Karpas-422 (cell line): ENCODE measurements around the gene MRTFB. TPM values are rescaled to one million over a fixed set of nuclear protein-coding genes. Genes with fewer than 3 reads are reported as not detected.
A peak's percentile ranks its signal among the peaks of the same experiment; 100 is the strongest.

Source experiments
- DNase-seq: peaks from one replicate; pipeline ENCODE4 v3.0.0-alpha.2; 2015
- H2AFZ ChIP-seq: fragments of 200-600 bp; sonication (generic); 2 replicates; pipeline ENCODE4 v1.6.1; 2014; ENCODE audit warnings: antibody characterized with exemption, low read length, mixed read lengths
- H3K27ac ChIP-seq: fragments of 200-600 bp; sonication (generic); 2 replicates; pipeline ENCODE4 v1.5.1; 2014; ENCODE audit warnings: mild to moderate bottlenecking, low read length, moderate library complexity
- H3K27me3 ChIP-seq: fragments of 200-600 bp; sonication (generic); 2 replicates; pipeline ENCODE4 v1.6.1; 2014; ENCODE audit warnings: low read length, mixed read lengths
- H3K36me3 ChIP-seq: fragments of 200-600 bp; sonication (generic); 2 replicates; pipeline ENCODE4 v1.6.1; 2014; ENCODE audit warnings: low read length, mixed read lengths; ENCODE audit not compliant: insufficient read depth
- H3K4me1 ChIP-seq: fragments of 200-600 bp; sonication (generic); 2 replicates; pipeline ENCODE4 v1.6.1; 2014; ENCODE audit warnings: mild to moderate bottlenecking, low read length, mixed read lengths
- H3K4me2 ChIP-seq: fragments of 200-600 bp; sonication (generic); 2 replicates; pipeline ENCODE4 v1.6.1; 2014; ENCODE audit warnings: low read length, low read depth, mild to moderate bottlenecking; ENCODE audit not compliant: poor library complexity, severe bottlenecking
- H3K4me3 ChIP-seq: fragments of 200-600 bp; sonication (generic); 2 replicates; pipeline ENCODE4 v1.5.1; 2014; ENCODE audit warnings: mild to moderate bottlenecking, antibody characterized with exemption, low read length, mixed read lengths
- H3K79me2 ChIP-seq: fragments of 200-600 bp; sonication (generic); 2 replicates; pipeline ENCODE4 v1.6.1; 2014; ENCODE audit warnings: mild to moderate bottlenecking, low read length, mixed read lengths
- H3K9ac ChIP-seq: fragments of 200-600 bp; sonication (generic); 2 replicates; pipeline ENCODE4 v1.6.0; 2014; ENCODE audit warnings: low read length
- H3K9me2 ChIP-seq: fragments of 200-600 bp; sonication (generic), shearing (Covaris generic); replicated peaks from 2 replicates; pipeline ENCODE4 v1.6.0; 2014; ENCODE audit warnings: mild to moderate bottlenecking, low read length, moderate library complexity; ENCODE audit not compliant: insufficient read depth
- H3K9me3 ChIP-seq: fragments of 300-700, 200-600 bp; sonication (generic); 2 replicates; pipeline ENCODE4 v1.6.1; 2014; ENCODE audit warnings: low read length, mixed read lengths
- H4K20me1 ChIP-seq: fragments of 200-600 bp; sonication (generic); 2 replicates; pipeline ENCODE4 v1.6.1; 2014; ENCODE audit warnings: mild to moderate bottlenecking, antibody characterized with exemption, low read length, low read depth; ENCODE audit not compliant: insufficient read depth
- total RNA-seq: library from RNA; depleted of rRNA; stranded (reverse); fragments of >200 nt; shearing (Covaris generic); gene quantifications from 2 replicates; pipeline ENCODE4 v1.2.3, GENCODE V29; 2014; ENCODE audit warnings: low replicate concordance

MRTFB gene
- total RNA-seq, 1 experiment from 2014 or later = 5.3 TPM

GRCh38 chr16:14307527-14308367 is 236.6 kb downstream of the MRTFB start:
- Histone ChIP-seq H3K79me2 (peaks cover 90% of the 10 kb centered on the region), H3K9me3 (no peaks in the 10 kb centered on the region), H3K27me3 (no peaks in the 10 kb centered on the region), H3K9ac (peak overlapping the region; percentile 96), H3K9me2 (no peaks in the 10 kb centered on the region), H2AFZ (no peak overlapping the region; the same call in 1 of the 2 replicates), H3K27ac (peak overlapping the region; percentile 93), H3K4me1 (peaks cover 85% of the 10 kb centered on the region), H4K20me1 (peaks cover 3% of the 10 kb centered on the region; the same call in 1 of the 2 replicates), H3K4me3 (peak overlapping the region; percentile 96), H3K36me3 (no peaks in the 10 kb centered on the region), H3K4me2 (peak overlapping the region; percentile 74)
- peak; percentile 76 for DNase-seq

- peaks cover 3% of the 10 kb centered on the region; the same call in 1 of the 2 replicates for H4K20me1 ChIP-seq
- no peaks in the 10 kb centered on the region for H3K9me3 ChIP-seq
- H3K9me2 ChIP-seq = no peaks in the 10 kb centered on the region
- H3K4me1 ChIP-seq = peaks cover 91% of the 10 kb centered on the region
- H3K27me3 ChIP-seq = no peaks in the 10 kb centered on the region
- H2AFZ ChIP-seq = no peak overlapping the region
- peaks cover 91% of the 10 kb centered on the region for H3K79me2 ChIP-seq
- H3K36me3 ChIP-seq = no peaks in the 10 kb centered on the region
- H3K9ac ChIP-seq = peak overlapping the region; percentile 96
- peak overlapping the region; percentile 96; the same call in 1 of the 2 replicates for H3K4me3 ChIP-seq
- peak overlapping the region; percentile 74 for H3K4me2 ChIP-seq
- H3K27ac ChIP-seq = peak overlapping the region; percentile 93
- peak; percentile 68 for DNase-seq
These were observed 237.2 kb downstream of the MRTFB start for GRCh38 chr16:14308368-14308723.

- no peaks in the 10 kb centered on the region for H3K9me2 ChIP-seq
- peak overlapping the region; percentile 96 for H3K9ac ChIP-seq
- H4K20me1 ChIP-seq = peaks cover 3% of the 10 kb centered on the region; the same call in 1 of the 2 replicates
- peaks cover 91% of the 10 kb centered on the region for H3K79me2 ChIP-seq
- peak overlapping the region; percentile 74 for H3K4me2 ChIP-seq
- no peak overlapping the region for H2AFZ ChIP-seq
- no peaks in the 10 kb centered on the region for H3K27me3 ChIP-seq
- H3K27ac ChIP-seq = peak overlapping the region; percentile 93
- DNase-seq = peak; percentile 92
- peaks cover 92% of the 10 kb centered on the region for H3K4me1 ChIP-seq
- H3K4me3 ChIP-seq = peak overlapping the region; percentile 96
- no peaks in the 10 kb centered on the region for H3K9me3 ChIP-seq
- no peaks in the 10 kb centered on the region for H3K36me3 ChIP-seq
These were observed 238.1 kb downstream of the MRTFB start for GRCh38 chr16:14309001-14309886.

- Histone ChIP-seq H3K4me3 (peak overlapping the region; percentile 96), H3K9me3 (no peaks in the 10 kb centered on the region), H3K9me2 (no peaks in the 10 kb centered on the region), H3K4me2 (peak overlapping the region; percentile 74), H3K9ac (peak overlapping the region; percentile 96), H2AFZ (no peak overlapping the region), H3K27me3 (no peaks in the 10 kb centered on the region), H3K4me1 (peaks cover 92% of the 10 kb centered on the region), H3K79me2 (peaks cover 92% of the 10 kb centered on the region), H4K20me1 (peaks cover 3% of the 10 kb centered on the region; the same call in 1 of the 2 replicates), H3K27ac (peak overlapping the region; percentile 93), H3K36me3 (no peaks in the 10 kb centered on the region)
- DNase-seq = peak; percentile 79
These were observed 238.8 kb downstream of the MRTFB start for GRCh38 chr16:14309906-14310305.

GRCh38 chr16:14310519-14310991 is 239.4 kb downstream of the MRTFB start:
- H3K4me1 ChIP-seq = peaks cover 92% of the 10 kb centered on the region
- no peaks in the 10 kb centered on the region for H3K27me3 ChIP-seq
- peaks cover 3% of the 10 kb centered on the region; the same call in 1 of the 2 replicates for H4K20me1 ChIP-seq
- no peaks in the 10 kb centered on the region for H3K9me2 ChIP-seq
- H3K4me2 ChIP-seq = peak overlapping the region; percentile 74
- peaks cover 92% of the 10 kb centered on the region for H3K79me2 ChIP-seq
- peak overlapping the region; percentile 96 for H3K4me3 ChIP-seq
- no peak overlapping the region for H2AFZ ChIP-seq
- H3K9me3 ChIP-seq = no peaks in the 10 kb centered on the region
- H3K27ac ChIP-seq = peak overlapping the region; percentile 93
- peak overlapping the region; percentile 96 for H3K9ac ChIP-seq
- no peaks in the 10 kb centered on the region for H3K36me3 ChIP-seq
- peak; percentile 83 for DNase-seq

- peak overlapping the region; percentile 53 for H3K9ac ChIP-seq
- H3K4me3 ChIP-seq = peak overlapping the region; percentile 26; the same call in 1 of the 2 replicates
- peak; percentile 82 for DNase-seq
- H3K4me1 ChIP-seq = peaks cover 66% of the 10 kb centered on the region
- H3K36me3 ChIP-seq = no peaks in the 10 kb centered on the region
- no peaks in the 10 kb centered on the region for H3K9me3 ChIP-seq
- no peaks in the 10 kb centered on the region for H3K9me2 ChIP-seq
- peaks cover 85% of the 10 kb centered on the region for H3K79me2 ChIP-seq
- H2AFZ ChIP-seq = no peak overlapping the region
- H3K4me2 ChIP-seq = peak overlapping the region; percentile 63
- peaks cover 6% of the 10 kb centered on the region; the same call in 1 of the 2 replicates for H4K20me1 ChIP-seq
- H3K27me3 ChIP-seq = no peaks in the 10 kb centered on the region
- peak overlapping the region; percentile 93 for H3K27ac ChIP-seq
These were observed 243.0 kb downstream of the MRTFB start for GRCh38 chr16:14314116-14314515.

- Histone ChIP-seq H3K4me3 (no peak overlapping the region), H3K27me3 (no peaks in the 10 kb centered on the region), H4K20me1 (peaks cover 16% of the 10 kb centered on the region; the same call in 1 of the 2 replicates), H3K9me2 (no peaks in the 10 kb centered on the region), H3K4me1 (peaks cover 49% of the 10 kb centered on the region), H3K4me2 (no peak overlapping the region), H2AFZ (no peak overlapping the region), H3K9me3 (no peaks in the 10 kb centered on the region), H3K9ac (no peak overlapping the region), H3K36me3 (peaks cover 4% of the 10 kb centered on the region; the same call in 1 of the 2 replicates), H3K79me2 (peaks cover 88% of the 10 kb centered on the region), H3K27ac (peak overlapping the region; percentile 93)
- DNase-seq = no peak
These were observed 244.7 kb downstream of the MRTFB start for GRCh38 chr16:14315683-14316320.
